Cardiac muscle cell (in vitro differentiated cells and primary cell): ENCODE measurements around the gene LMO4. TPM values are rescaled to one million over a fixed set of nuclear protein-coding genes. Genes with fewer than 3 reads are reported as not detected.

ENCODE experiments used
- DNase-seq, 2 donors: peaks; one replicate each; pipeline versions ENCODE4 v3.0.0 to v3.0.0-alpha.2; 2010 to 2017; ENCODE audit warnings: low read depth in 1 of 2, low spot score in 1 of 2
- H3K27ac ChIP-seq: fragments of 200-600 bp; sonication (generic); 2 replicates; pipeline ENCODE4 v1.5.1; 2016
- H3K27me3 ChIP-seq: fragments of 200-600 bp; sonication (generic); 2 replicates; pipeline ENCODE4 v1.6.0; 2016; ENCODE audit warnings: control low read depth
- H3K36me3 ChIP-seq: fragments of 200-600 bp; sonication (generic); 2 replicates; pipeline ENCODE4 v1.5.1; 2016; ENCODE audit warnings: control low read depth
- H3K4me1 ChIP-seq: fragments of 200-600 bp; sonication (generic); 2 replicates; pipeline ENCODE4 v1.8.1; 2017; ENCODE audit warnings: low read depth, mild to moderate bottlenecking, mixed run types
- H3K4me3 ChIP-seq: fragments of 200-600 bp; sonication (generic); 2 replicates; pipeline ENCODE4 v1.5.1; 2016; ENCODE audit warnings: mild to moderate bottlenecking
- H3K9me3 ChIP-seq: fragments of 200-600 bp; sonication (generic); 2 replicates; pipeline ENCODE4 v1.5.1; 2017; ENCODE audit warnings: low read depth, mild to moderate bottlenecking, control low read depth
- polyA plus RNA-seq: library from polyadenylated mRNA; unstranded; fragments of >200 nt; fragmentation: Nextera tagmentation; extraction: Ambion mirVana; gene quantifications from 2 replicates; pipeline ENCODE4 v1.2.1, GENCODE V29; 2016
- total RNA-seq: library from RNA; depleted of rRNA; stranded (reverse); fragments of >200 nt; gene quantifications from 2 replicates; pipeline ENCODE4 v1.2.3, GENCODE V29; 2016
- TF ChIP-seq, protein P1 (sequence below): IDR thresholded peaks from 2 replicates; pipeline ENCODE4 v1.5.1; 2012; ENCODE audit warnings: low read depth, mild to moderate bottlenecking, low read length

Gene LMO4
- total and polyA plus RNA-seq, 2 experiments from 2014 or later, result 53.3 to 126 TPM

GRCh38 chr1:87356591-87356990 is 27.9 kb downstream of the LMO4 start:
- Histone ChIP-seq H3K4me1 (peaks cover 41% of the 10 kb centered on the region), H3K27ac (peak overlapping the region; percentile 96), H3K4me3 (no peak overlapping the region), H3K36me3 (no peaks in the 10 kb centered on the region), H3K9me3 (no peaks in the 10 kb centered on the region), H3K27me3 (no peaks in the 10 kb centered on the region)
- DNase-seq, result no peak
- TF ChIP-seq, protein P1, sequence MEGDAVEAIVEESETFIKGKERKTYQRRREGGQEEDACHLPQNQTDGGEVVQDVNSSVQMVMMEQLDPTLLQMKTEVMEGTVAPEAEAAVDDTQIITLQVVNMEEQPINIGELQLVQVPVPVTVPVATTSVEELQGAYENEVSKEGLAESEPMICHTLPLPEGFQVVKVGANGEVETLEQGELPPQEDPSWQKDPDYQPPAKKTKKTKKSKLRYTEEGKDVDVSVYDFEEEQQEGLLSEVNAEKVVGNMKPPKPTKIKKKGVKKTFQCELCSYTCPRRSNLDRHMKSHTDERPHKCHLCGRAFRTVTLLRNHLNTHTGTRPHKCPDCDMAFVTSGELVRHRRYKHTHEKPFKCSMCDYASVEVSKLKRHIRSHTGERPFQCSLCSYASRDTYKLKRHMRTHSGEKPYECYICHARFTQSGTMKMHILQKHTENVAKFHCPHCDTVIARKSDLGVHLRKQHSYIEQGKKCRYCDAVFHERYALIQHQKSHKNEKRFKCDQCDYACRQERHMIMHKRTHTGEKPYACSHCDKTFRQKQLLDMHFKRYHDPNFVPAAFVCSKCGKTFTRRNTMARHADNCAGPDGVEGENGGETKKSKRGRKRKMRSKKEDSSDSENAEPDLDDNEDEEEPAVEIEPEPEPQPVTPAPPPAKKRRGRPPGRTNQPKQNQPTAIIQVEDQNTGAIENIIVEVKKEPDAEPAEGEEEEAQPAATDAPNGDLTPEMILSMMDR, result no peak

GRCh38 chr1:87358219-87358618 is 29.5 kb downstream of the LMO4 start:
- H3K36me3 ChIP-seq, result no peaks in the 10 kb centered on the region
- TF ChIP-seq, protein P1, result no peak
- no peaks in the 10 kb centered on the region for H3K9me3 ChIP-seq
- DNase-seq, result no peak
- H3K4me1 ChIP-seq, result peaks cover 31% of the 10 kb centered on the region
- H3K27me3 ChIP-seq, result no peaks in the 10 kb centered on the region
- H3K4me3 ChIP-seq, result no peak overlapping the region
- peak overlapping the region; percentile 96 for H3K27ac ChIP-seq

GRCh38 chr1:87359586-87359985 is 30.9 kb downstream of the LMO4 start:
- Histone ChIP-seq H3K27ac (no peak overlapping the region), H3K4me3 (no peak overlapping the region), H3K4me1 (peaks cover 28% of the 10 kb centered on the region), H3K36me3 (no peaks in the 10 kb centered on the region), H3K27me3 (no peaks in the 10 kb centered on the region), H3K9me3 (no peaks in the 10 kb centered on the region)
- DNase-seq, result no peak
- TF ChIP-seq, protein P1, result no peak

- Histone ChIP-seq H3K27me3 (no peaks in the 10 kb centered on the region), H3K36me3 (no peaks in the 10 kb centered on the region), H3K4me1 (peaks cover 4% of the 10 kb centered on the region), H3K27ac (no peak overlapping the region), H3K9me3 (no peaks in the 10 kb centered on the region), H3K4me3 (no peak overlapping the region)
- DNase-seq, result no peak
- TF ChIP-seq, protein P1, result no peak
These were observed 33.6 kb downstream of the LMO4 start for GRCh38 chr1:87362063-87362833.

GRCh38 chr1:87362834-87363426 is 34.2 kb downstream of the LMO4 start:
- Histone ChIP-seq H3K27ac (no peak overlapping the region), H3K36me3 (no peaks in the 10 kb centered on the region), H3K9me3 (no peaks in the 10 kb centered on the region), H3K4me3 (no peak overlapping the region), H3K27me3 (no peaks in the 10 kb centered on the region), H3K4me1 (peaks cover 10% of the 10 kb centered on the region)
- TF ChIP-seq, protein P1, result no peak
- peak in 1 of 2 donors; percentile 3 for DNase-seq
